22Rv1 (cell line): ENCODE data around the gene CDC23.

Experiments
- CTCF ChIP-seq: fragments of 450-650 bp; IDR thresholded peaks from 2 replicates; pipeline ENCODE4 v1.5.1; 2017; ENCODE audit warnings: mild to moderate bottlenecking
- ZFX ChIP-seq: fragments of 450-650 bp; IDR thresholded peaks from 2 replicates; pipeline ENCODE4 v1.6.1; 2017; ENCODE audit warnings: antibody characterized with exemption, borderline replicate concordance

GRCh38 chr5:138230261-138230660 is 17.1 kb upstream of the CDC23 start:
- TF ChIP-seq CTCF (no peak), ZFX (no peak)
